ENCODE measurements around the gene FTL. TPM values are rescaled to one million over a fixed set of nuclear protein-coding genes. Genes with fewer than 3 reads are reported as not detected.
A peak's percentile ranks its signal among the peaks of the same experiment; 100 is the strongest.

FTL gene
- total RNA-seq, 1 donor from 2014 or later = 2,544 TPM

DNA sequence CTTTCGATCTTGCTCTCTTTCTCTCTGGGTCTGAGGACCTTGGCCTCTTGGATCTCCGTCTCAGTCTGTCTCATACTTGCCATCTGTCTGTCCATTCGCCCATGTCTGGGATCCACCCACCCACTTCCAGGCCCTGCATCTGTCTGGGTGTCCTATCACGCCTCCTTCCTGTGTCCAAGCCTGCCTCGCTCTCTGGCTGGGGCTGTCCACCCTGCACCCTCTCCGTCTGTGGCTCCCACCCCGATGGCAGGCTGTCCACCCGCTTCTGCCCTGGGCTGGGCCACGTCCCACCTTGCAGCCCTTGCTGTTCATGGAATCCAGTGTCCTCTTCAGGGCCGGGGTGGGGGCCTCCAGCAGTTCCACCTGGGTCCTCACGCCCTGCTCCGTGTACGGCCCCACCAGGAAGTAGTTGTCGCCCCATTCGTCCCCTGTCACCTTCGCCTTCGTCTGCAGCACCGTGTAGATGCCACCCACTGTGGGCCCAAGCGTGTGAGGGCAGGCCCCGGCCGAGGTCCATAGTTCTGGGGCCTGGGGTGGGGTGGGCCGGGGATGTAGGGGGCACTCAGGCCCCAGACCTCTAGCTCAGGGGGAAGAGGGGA is 26.0 kb downstream of the FTL start:
- Mint-ChIP-seq H3K9me3 (ENCODE audit: low read depth) (no peaks in the 10 kb centered on the region), H3K27me3 (no peaks in the 10 kb centered on the region), H3K27ac (no peak overlapping the region), H3K36me3 (ENCODE audit: insufficient read depth) (peaks cover 10% of the 10 kb centered on the region), H3K4me3 (ENCODE audit: low read depth) (no peak overlapping the region), H3K4me1 (ENCODE audit: low read depth) (peaks cover 18% of the 10 kb centered on the region)
- TF ChIP-seq, protein P1, sequence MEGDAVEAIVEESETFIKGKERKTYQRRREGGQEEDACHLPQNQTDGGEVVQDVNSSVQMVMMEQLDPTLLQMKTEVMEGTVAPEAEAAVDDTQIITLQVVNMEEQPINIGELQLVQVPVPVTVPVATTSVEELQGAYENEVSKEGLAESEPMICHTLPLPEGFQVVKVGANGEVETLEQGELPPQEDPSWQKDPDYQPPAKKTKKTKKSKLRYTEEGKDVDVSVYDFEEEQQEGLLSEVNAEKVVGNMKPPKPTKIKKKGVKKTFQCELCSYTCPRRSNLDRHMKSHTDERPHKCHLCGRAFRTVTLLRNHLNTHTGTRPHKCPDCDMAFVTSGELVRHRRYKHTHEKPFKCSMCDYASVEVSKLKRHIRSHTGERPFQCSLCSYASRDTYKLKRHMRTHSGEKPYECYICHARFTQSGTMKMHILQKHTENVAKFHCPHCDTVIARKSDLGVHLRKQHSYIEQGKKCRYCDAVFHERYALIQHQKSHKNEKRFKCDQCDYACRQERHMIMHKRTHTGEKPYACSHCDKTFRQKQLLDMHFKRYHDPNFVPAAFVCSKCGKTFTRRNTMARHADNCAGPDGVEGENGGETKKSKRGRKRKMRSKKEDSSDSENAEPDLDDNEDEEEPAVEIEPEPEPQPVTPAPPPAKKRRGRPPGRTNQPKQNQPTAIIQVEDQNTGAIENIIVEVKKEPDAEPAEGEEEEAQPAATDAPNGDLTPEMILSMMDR (IDR thresholded peaks at IDR 0.05; ENCODE audit: unreplicated experiment) = no peak
- DNase-seq (ENCODE audit: low spot score, unreplicated experiment) = no peak

- Mint-ChIP-seq H3K36me3 (ENCODE audit: insufficient read depth) (peaks cover 10% of the 10 kb centered on the region), H3K27ac (peak overlapping the region; percentile 96), H3K27me3 (no peaks in the 10 kb centered on the region), H3K9me3 (ENCODE audit: low read depth) (no peaks in the 10 kb centered on the region), H3K4me3 (ENCODE audit: low read depth) (peak overlapping the region; percentile 99), H3K4me1 (ENCODE audit: low read depth) (peaks cover 18% of the 10 kb centered on the region)
- DNase-seq (ENCODE audit: low spot score, unreplicated experiment) = no peak
- TF ChIP-seq, protein P1 (IDR thresholded peaks at IDR 0.05; ENCODE audit: unreplicated experiment) = no peak
These were observed 26.9 kb downstream of the FTL start for GRCh38 chr19:48991873-48992580.

DNA sequence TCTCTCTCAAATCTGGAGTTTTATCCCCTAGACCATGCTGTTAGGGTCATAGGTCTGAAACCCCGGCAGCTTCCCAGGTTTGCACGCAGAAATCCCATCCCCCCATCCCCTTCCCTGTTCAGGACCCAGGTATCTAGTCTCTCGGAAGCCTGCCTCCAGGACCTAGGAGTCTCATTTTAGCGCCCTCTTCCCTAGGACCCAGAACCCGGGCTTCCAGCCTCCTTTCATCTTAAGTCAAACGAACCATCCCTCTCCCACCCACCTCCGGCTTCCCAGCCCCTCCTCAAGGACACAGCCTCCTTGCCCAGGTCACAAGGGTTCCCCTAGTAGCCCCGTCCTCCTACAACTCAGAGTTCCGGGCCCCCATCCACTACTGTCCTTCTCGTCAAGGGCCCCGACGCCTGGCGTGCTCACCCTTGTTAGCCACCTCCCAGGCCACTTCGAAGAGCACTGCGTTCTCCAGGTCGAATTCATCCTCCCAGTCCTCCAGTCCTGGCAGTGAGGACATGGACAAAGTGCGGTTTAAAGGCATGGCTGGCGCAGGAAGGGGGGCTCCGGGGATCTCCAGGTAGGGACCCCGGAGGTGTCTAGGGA is 27.6 kb downstream of the FTL start:
- TF ChIP-seq, protein P1 (IDR thresholded peaks at IDR 0.05; ENCODE audit: unreplicated experiment) = no peak
- Mint-ChIP-seq H3K27me3 (no peaks in the 10 kb centered on the region), H3K36me3 (ENCODE audit: insufficient read depth) (peaks cover 8% of the 10 kb centered on the region), H3K4me3 (ENCODE audit: low read depth) (peak overlapping the region; percentile 99), H3K4me1 (ENCODE audit: low read depth) (peaks cover 19% of the 10 kb centered on the region), H3K27ac (peak overlapping the region; percentile 96), H3K9me3 (ENCODE audit: low read depth) (no peaks in the 10 kb centered on the region)
- DNase-seq (ENCODE audit: low spot score, unreplicated experiment) = no peak

GRCh38 chr19:48993175-48994034 is 28.3 kb downstream of the FTL start, which contains the start of the genes GYS1 and RUVBL2:
Gene GYS1 (minus strand): TSS chr19:48993309. CDS start chr19:48993112, 197 bp downstream.
Gene RUVBL2 (plus strand): TSS chr19:48993887. CDS start chr19:48993912, 25 bp downstream.
- H3K27me3 Mint-ChIP-seq = no peaks in the 10 kb centered on the region
- peak; percentile 99 for DNase-seq (ENCODE audit: low spot score, unreplicated experiment)
- peaks cover 20% of the 10 kb centered on the region for H3K4me1 Mint-ChIP-seq (ENCODE audit: low read depth)
- H3K4me3 Mint-ChIP-seq (ENCODE audit: low read depth) = peak within 1 kb of the TSS; percentile 99
- H3K27ac Mint-ChIP-seq = peak within 1 kb of the TSS; percentile 97
- H3K9me3 Mint-ChIP-seq (ENCODE audit: low read depth) = no peaks in the 10 kb centered on the region
- peaks cover 3% of the 10 kb centered on the region for H3K36me3 Mint-ChIP-seq (ENCODE audit: insufficient read depth)
- TF ChIP-seq, protein P1 (IDR thresholded peaks at IDR 0.05; ENCODE audit: unreplicated experiment) = peak; percentile 93

- no peaks in the 10 kb centered on the region for H3K27me3 Mint-ChIP-seq
- peaks cover 3% of the 10 kb centered on the region for H3K36me3 Mint-ChIP-seq (ENCODE audit: insufficient read depth)
- H3K9me3 Mint-ChIP-seq (ENCODE audit: low read depth) = no peaks in the 10 kb centered on the region
- peak overlapping the region; percentile 97 for H3K27ac Mint-ChIP-seq
- H3K4me3 Mint-ChIP-seq (ENCODE audit: low read depth) = peak overlapping the region; percentile 99
- DNase-seq (ENCODE audit: low spot score, unreplicated experiment) = no peak
- TF ChIP-seq, protein P1 (IDR thresholded peaks at IDR 0.05; ENCODE audit: unreplicated experiment) = no peak
- H3K4me1 Mint-ChIP-seq (ENCODE audit: low read depth) = peaks cover 20% of the 10 kb centered on the region
These were observed 28.9 kb downstream of the FTL start for GRCh38 chr19:48994035-48994386.

All from progenitor cell of endocrine pancreas (in vitro differentiated cells).